Measurements from ENCODE around the gene SINHCAF.

The SINHCAF gene

GRCh38 chr12:31337952-31338351 lies 12.0 kb upstream of the SINHCAF start:
- DNase-seq (ENCODE audit: low spot score), result no peak

- no peak for DNase-seq (ENCODE audit: low spot score)
Observed at GRCh38 chr12:31331242-31331641, 5.3 kb upstream of the SINHCAF start.

GRCh38 chr12:31326736-31327659 lies 1.0 kb upstream of the SINHCAF start:
- DNase-seq (ENCODE audit: low spot score), result peak; percentile 47

- DNase-seq (ENCODE audit: low spot score), result no peak
Observed at GRCh38 chr12:31325524-31325875, 450 bp downstream of the SINHCAF start.

GRCh38 chr12:31324845-31325523 lies 966 bp downstream of the SINHCAF start:
- peak; percentile 34 for DNase-seq (ENCODE audit: low spot score)

- DNase-seq (ENCODE audit: low spot score), result peak; percentile 69
Observed at GRCh38 chr12:31324116-31324844, 1.7 kb downstream of the SINHCAF start.

- DNase-seq (ENCODE audit: low spot score), result peak; percentile 15
Observed at GRCh38 chr12:31323391-31324115, 2.4 kb downstream of the SINHCAF start.

GRCh38 chr12:31322801-31323207 lies 3.1 kb downstream of the SINHCAF start:
- DNase-seq (ENCODE audit: low spot score), result peak; percentile 16

- DNase-seq (ENCODE audit: low spot score), result no peak
Observed at GRCh38 chr12:31321897-31322228, 4.1 kb downstream of the SINHCAF start.

GRCh38 chr12:31321186-31321896 lies 4.6 kb downstream of the SINHCAF start:
- no peak for DNase-seq (ENCODE audit: low spot score)

- no peak for DNase-seq (ENCODE audit: low spot score)
Observed at GRCh38 chr12:31318657-31319269, 7.2 kb downstream of the SINHCAF start.

- DNase-seq (ENCODE audit: low spot score), result peak; percentile 40
Observed at GRCh38 chr12:31317471-31318395, 8.2 kb downstream of the SINHCAF start.

GRCh38 chr12:31316891-31317290 lies 9.1 kb downstream of the SINHCAF start:
- no peak for DNase-seq (ENCODE audit: low spot score)

- no peak for DNase-seq (ENCODE audit: low spot score)
Observed at GRCh38 chr12:31315784-31316465, 10.0 kb downstream of the SINHCAF start.

- DNase-seq (ENCODE audit: low spot score), result no peak
Observed at GRCh38 chr12:31315044-31315715, 10.8 kb downstream of the SINHCAF start.

- no peak for DNase-seq (ENCODE audit: low spot score)
Observed at GRCh38 chr12:31312431-31312830, 13.5 kb downstream of the SINHCAF start.

GRCh38 chr12:31311634-31312258 lies 14.2 kb downstream of the SINHCAF start:
- DNase-seq (ENCODE audit: low spot score), result no peak

- DNase-seq (ENCODE audit: low spot score), result no peak
Observed at GRCh38 chr12:31310488-31310887, 15.5 kb downstream of the SINHCAF start.

Measured in cerebellar cortex (tissue), 1 donor.